ENCODE results near the gene LSP1.

GRCh38 chr11:1841511-1842148, 11.3 kb upstream of the LSP1 start:
- TF ChIP-seq CTCF (IDR thresholded peaks at IDR 0.05) = no peak
- no peak for TF ChIP-seq POLR2A (IDR thresholded peaks at IDR 0.05)

Measured in stomach (tissue), 4 donors.